Bronchial epithelial cell (primary cell): ENCODE data around the gene PTPRZ1. TPM values are rescaled to one million over a fixed set of nuclear protein-coding genes. Genes with fewer than 3 reads are reported as not detected.

Experiments
- DNase-seq: peaks from one replicate; pipeline ENCODE4 v3.0.0-alpha.2; 2010; ENCODE audit warnings: low read depth
- FAIRE-seq: peaks from 2 replicates; lab custom pipeline; 2011; peaks lifted over from hg19 to GRCh38; lab: Jason Lieb, UNC
- H3K27me3 ChIP-seq: 2 replicates; pipeline ENCODE4 v1.5.1; 2011; ENCODE audit warnings: low read length; ENCODE audit not compliant: control insufficient read depth, insufficient read depth
- H3K36me3 ChIP-seq: 2 replicates; pipeline ENCODE4 v1.5.1; 2011; ENCODE audit warnings: low read length; ENCODE audit not compliant: control insufficient read depth, insufficient read depth
- H3K4me3 ChIP-seq: 2 replicates; pipeline ENCODE4 v1.5.1; 2011; ENCODE audit warnings: mild to moderate bottlenecking, low read depth, low read length, control low read depth
- CTCF ChIP-seq: IDR thresholded peaks from 2 replicates; pipeline ENCODE4 v1.5.1; 2011; ENCODE audit warnings: mild to moderate bottlenecking, moderate library complexity, low read length, control low read depth, inconsistent platforms; ENCODE audit not compliant: insufficient read depth, severe bottlenecking
- total RNA-seq: library from RNA; depleted of rRNA; stranded (reverse); fragments of >200 nt; gene quantifications from 2 replicates; pipeline ENCODE4 v1.2.1, GENCODE V29; 2014

PTPRZ1 gene
- total RNA-seq, 1 donor from 2014 or later, result 2.6 TPM

- FAIRE-seq (no peak), DNase-seq (no peak)
- Histone ChIP-seq H3K27me3 (no peaks in the 10 kb centered on the region), H3K36me3 (no peaks in the 10 kb centered on the region), H3K4me3 (no peak overlapping the region)
- TF ChIP-seq CTCF, result no peak
Measured at GRCh38 chr7:122082670-122083069, 209.7 kb downstream of the PTPRZ1 start.

DNA sequence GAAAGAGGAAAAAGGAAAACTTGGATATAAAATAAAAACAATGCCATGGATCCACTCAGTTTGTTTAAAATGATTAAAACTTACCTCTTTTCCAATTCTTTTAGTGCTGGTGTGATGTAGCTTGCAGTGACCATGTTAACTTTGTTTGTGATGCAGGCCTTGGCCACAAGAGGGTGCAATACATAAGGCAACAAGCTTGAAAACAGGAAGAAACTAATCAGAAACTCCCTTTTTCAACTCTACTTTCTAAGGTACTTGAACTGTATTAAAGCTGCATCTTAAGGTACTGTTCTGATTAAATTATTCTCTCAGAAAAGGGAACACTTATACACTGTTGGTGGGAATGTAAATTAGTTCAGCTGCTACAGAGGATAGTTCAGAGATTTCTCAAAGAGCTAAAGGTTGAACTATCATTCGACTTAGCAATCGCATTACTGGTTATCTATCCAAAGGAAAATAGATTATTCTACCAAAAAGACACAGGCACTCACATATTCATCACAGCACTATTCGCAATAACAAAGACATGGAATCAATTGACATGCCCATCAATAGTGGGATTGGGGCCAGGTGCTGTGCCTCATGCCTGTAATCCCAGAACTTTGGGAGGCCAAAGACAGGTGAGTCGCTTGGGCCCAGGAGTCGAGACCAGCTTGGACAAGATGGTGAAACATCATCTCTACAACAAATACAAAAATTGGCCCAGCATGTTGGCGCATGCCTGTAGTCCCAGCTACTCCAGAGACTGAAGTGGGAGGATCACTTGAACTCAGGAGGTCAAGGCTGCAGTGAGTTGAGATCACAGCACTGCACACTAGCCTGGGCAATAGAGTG lies 220.2 kb downstream of the PTPRZ1 start:
- Histone ChIP-seq H3K4me3 (no peak overlapping the region), H3K27me3 (no peaks in the 10 kb centered on the region), H3K36me3 (no peaks in the 10 kb centered on the region)
- peak; percentile 80 for DNase-seq
- no peak for FAIRE-seq
- TF ChIP-seq CTCF, result peak; percentile 78

- no peaks in the 10 kb centered on the region for H3K27me3 ChIP-seq
- FAIRE-seq (no peak), DNase-seq (no peak)
- H3K36me3 ChIP-seq, result no peaks in the 10 kb centered on the region
- no peak overlapping the region for H3K4me3 ChIP-seq
- TF ChIP-seq CTCF, result no peak
Measured at GRCh38 chr7:122094549-122094948, 221.6 kb downstream of the PTPRZ1 start.

DNA sequence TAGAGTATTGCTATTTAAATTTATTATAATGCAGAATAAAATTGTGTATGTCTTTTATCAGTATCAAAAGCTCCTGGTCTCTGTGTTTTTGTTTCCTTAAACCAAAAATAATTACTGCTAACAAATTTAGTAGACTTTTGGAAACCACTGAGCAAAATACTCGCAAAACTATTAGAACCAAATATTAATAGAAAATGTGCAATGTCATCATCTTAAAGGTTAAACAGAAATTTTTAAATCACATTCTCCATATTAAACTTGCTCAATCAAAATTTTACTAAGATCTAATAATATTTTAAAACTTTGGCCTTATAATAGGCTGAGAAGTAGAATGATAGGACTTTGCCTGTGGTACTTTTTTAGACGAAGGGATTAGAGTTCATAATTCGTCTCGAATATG lies 222.7 kb downstream of the PTPRZ1 start:
- FAIRE-seq (no peak), DNase-seq (no peak)
- TF ChIP-seq CTCF, result no peak

GRCh38 chr7:122100021-122100420 lies 227.1 kb downstream of the PTPRZ1 start:
- Histone ChIP-seq H3K4me3 (no peak overlapping the region), H3K36me3 (no peaks in the 10 kb centered on the region), H3K27me3 (no peaks in the 10 kb centered on the region)
- no peak for FAIRE-seq
- no peak for TF ChIP-seq CTCF
- peak; percentile 54 for DNase-seq

More for the DNA sequence above, 222.7 kb downstream of the PTPRZ1 start:
- Histone ChIP-seq H3K4me3 (no peak overlapping the region), H3K27me3 (no peaks in the 10 kb centered on the region), H3K36me3 (no peaks in the 10 kb centered on the region)

- no peak overlapping the region for H3K4me3 ChIP-seq
- DNase-seq (no peak), FAIRE-seq (no peak)
- H3K36me3 ChIP-seq, result no peaks in the 10 kb centered on the region
- TF ChIP-seq CTCF, result no peak
- no peaks in the 10 kb centered on the region for H3K27me3 ChIP-seq
Measured at GRCh38 chr7:122103064-122103463, 230.1 kb downstream of the PTPRZ1 start.
